GM21515 (cell line): ENCODE measurements around the gene SHQ1.
"Not testable (repeated sequence)": the region's sequence is repeated elsewhere in the genome, so short reads cannot be mapped to it uniquely, and the experiment has no call there.

Experiments
- ATAC-seq: cut with Tn5 transposase; IDR thresholded peaks from one replicate; pipeline ENCODE4 v1.9.1; 2021; ENCODE audit not compliant: unreplicated experiment

SHQ1 gene

GRCh38 chr3:72753495-72753894 lies 94.8 kb downstream of the SHQ1 start:
- ATAC-seq, result no peak

- no peak for ATAC-seq
Observed at GRCh38 chr3:72750405-72750965, 97.8 kb downstream of the SHQ1 start.

- ATAC-seq, result no peak
Observed at GRCh38 chr3:72748659-72749058, 99.6 kb downstream of the SHQ1 start.

GRCh38 chr3:72746430-72747411 lies 101.5 kb downstream of the SHQ1 start:
- ATAC-seq, result no peak

- ATAC-seq, result no peak
Observed at GRCh38 chr3:72745146-72745999, 102.9 kb downstream of the SHQ1 start.

GRCh38 chr3:72744330-72744729 lies 103.9 kb downstream of the SHQ1 start:
- no peak for ATAC-seq

- ATAC-seq, result no peak
Observed at GRCh38 chr3:72739531-72740466, 108.4 kb downstream of the SHQ1 start.

- ATAC-seq, result no peak
Observed at GRCh38 chr3:72738752-72739530, 109.3 kb downstream of the SHQ1 start.

GRCh38 chr3:72735072-72735471 lies 113.2 kb downstream of the SHQ1 start:
- ATAC-seq, result not testable (repeated sequence)

- no peak for ATAC-seq
Observed at GRCh38 chr3:72733676-72734075, 114.6 kb downstream of the SHQ1 start.

- ATAC-seq, result not testable (repeated sequence)
Observed at GRCh38 chr3:72732666-72733345, 115.4 kb downstream of the SHQ1 start.

GRCh38 chr3:72728958-72729467 lies 119.2 kb downstream of the SHQ1 start:
- no peak for ATAC-seq

GRCh38 chr3:72728329-72728889 lies 119.8 kb downstream of the SHQ1 start:
- no peak for ATAC-seq

GRCh38 chr3:72727726-72728125 lies 120.5 kb downstream of the SHQ1 start:
- ATAC-seq, result no peak

- ATAC-seq, result no peak
Observed at GRCh38 chr3:72727172-72727571, 121.1 kb downstream of the SHQ1 start.

- no peak for ATAC-seq
Observed at GRCh38 chr3:72725229-72725628, 123.0 kb downstream of the SHQ1 start.

GRCh38 chr3:72724070-72724469 lies 124.2 kb downstream of the SHQ1 start:
- ATAC-seq, result no peak

GRCh38 chr3:72722930-72723726 lies 125.1 kb downstream of the SHQ1 start:
- no peak for ATAC-seq
